ENCODE results near the gene NR1D1.

NR1D1 gene

DNA sequence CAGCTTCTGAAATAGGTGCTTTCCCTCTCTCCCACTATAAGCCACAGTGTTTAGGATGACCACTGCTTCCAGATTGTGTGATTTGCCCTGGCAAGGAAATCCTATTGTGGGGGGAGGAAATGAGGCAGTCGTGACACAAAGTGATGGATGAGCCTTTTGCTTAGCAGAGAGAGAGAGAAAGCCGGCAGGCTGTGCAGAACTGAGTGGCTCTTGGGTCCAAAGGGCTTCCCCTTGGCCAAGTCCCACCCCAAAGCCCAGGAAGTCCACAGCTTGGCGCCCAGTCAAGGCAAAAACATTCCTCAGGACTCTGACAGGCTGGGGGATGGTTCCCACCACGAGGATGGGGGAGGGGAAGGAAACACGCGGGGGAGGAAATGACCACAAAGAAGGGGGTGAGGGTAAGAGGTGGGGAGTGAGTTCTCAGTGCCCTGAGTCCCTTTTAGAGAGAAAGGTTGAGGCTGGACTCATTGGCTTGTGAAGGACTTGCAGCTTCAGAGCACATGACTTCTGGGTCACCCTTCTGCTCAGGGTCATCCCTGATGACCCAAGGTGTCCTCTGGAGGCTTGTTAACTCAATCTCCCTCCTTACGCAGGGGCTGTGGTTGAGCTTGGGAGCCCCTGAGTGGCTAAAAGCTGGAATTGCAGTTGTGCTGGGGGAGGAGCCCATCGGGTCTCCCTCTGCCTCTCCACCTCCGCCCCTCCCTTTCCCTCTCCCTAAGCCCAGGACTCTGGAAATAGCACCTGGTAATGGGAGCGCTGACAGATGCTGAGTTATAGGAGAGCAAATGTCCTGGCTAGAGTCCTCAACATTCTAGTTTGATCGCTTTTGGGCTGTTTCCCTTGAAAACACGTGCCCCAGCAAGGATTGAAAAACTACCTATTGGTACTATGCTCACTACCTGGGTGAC, 11.1 kb upstream of the NR1D1 start:
- peak in 1 of 2 donors; percentile 51 for DNase-seq (ENCODE audit: low read depth in 2 of 2)

DNA sequence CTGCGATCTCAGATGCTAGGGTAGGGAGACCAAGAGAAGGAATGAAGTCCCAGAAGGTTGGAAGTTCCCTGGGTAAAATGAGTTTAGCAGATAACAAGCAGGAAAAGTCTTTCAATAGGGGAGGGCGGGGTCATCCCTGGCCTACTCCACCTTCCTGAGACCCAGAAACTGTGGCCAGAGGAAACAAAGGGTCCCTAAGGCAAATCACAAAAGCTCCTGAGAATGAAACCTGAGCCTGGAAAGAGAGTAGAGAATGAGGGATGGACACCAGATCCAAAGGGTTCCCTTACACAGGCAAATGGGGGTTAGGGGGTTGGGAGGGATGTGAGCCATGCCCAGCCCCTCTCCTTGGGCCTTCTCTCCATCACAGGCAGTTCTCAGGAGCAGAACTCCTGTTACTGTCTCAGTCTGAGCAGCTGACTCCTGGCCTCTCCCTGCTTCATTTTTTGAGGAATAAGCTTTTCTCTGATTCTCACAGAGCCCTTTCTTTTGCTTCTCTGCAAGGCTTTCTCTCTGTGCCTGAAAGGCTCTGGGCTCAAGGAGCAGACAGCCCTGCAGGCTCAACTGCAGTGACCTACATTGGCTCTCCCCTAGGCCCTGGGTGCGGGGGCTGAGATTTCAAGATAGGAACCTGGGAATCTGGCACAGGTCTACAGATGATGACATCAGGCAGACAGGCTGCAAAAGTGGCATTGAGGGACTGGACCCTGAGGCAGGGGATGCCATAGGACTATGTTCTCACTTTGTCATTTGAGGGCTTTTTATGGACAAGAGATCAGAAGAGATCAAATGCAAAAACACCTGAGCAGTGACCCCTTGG, 9.8 kb upstream of the NR1D1 start:
- DNase-seq (ENCODE audit: low read depth in 2 of 2) = no peak

DNA sequence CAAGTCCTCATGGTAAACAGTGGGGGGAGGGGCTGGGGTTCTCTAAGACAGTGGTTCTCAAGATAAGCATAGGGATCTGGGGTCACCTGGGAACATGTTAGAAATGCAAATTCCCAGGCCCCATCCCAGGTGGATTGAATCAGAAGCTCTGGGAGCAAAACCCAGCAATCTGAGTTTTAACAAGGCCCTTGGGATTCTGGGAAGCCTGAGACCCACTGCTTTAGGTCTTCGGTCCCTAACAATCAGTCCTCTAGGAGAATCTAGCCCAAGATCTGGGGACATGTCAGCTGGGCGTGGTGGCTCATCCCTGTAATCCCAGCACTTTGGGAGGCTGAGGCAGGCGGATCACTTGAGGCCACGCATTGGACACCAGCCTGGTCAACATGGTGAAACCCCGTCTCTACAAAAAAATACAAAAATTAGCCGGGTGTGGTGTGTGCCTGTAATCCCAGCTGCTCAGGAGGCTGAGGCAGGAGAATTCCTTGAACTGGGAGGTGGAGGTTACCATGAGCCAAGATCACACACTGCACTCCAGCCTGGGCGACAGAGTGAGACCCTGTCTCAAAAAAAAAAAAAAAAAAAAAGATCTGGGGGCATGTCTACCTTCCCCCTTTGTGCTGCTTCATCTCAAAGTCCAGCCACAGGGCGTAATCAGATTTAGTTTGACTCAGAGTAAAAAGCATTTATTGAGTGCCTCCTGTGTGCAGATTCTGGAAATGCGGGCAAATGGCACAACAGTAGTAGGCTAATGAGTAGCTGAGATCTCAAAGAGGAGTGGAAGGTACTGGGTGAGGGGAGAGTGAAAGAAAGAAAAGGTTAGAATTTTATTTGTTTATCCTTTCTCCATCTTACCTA, 8.8 kb upstream of the NR1D1 start:
- no peak for DNase-seq (ENCODE audit: low read depth in 2 of 2)

DNA sequence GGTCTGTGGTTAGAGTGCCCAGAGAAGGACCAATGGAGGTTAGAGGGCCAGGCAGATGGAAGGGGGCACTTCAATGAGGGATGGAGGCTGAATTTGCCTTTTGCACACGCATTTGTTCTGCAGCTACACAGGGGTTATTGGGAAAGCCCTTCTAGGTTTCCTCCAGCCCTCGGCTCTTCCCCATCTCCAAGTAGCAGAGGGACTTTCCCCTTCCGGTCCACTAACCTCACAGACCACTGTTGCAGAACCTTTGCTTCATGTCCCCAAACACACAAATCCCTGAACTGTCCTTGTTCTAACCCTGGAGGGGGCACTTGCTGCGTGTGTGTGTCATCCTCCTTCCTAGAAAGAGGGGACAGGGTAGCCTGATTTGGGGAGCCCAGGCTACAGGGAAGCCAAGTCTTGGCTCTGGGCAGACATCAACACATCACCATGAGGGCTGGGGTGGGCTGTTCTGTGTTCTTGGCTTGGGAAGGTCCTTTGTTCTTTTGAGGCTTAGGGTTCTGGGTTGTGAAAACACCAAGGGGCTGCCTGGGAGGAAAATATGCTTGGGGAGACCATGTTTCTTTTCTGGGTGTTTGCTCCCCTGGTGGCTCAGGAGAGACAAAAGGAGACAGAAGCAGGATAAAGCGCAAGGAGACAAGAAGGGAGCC, 7.3 kb upstream of the NR1D1 start:
- no peak for DNase-seq (ENCODE audit: low read depth in 2 of 2)

DNA sequence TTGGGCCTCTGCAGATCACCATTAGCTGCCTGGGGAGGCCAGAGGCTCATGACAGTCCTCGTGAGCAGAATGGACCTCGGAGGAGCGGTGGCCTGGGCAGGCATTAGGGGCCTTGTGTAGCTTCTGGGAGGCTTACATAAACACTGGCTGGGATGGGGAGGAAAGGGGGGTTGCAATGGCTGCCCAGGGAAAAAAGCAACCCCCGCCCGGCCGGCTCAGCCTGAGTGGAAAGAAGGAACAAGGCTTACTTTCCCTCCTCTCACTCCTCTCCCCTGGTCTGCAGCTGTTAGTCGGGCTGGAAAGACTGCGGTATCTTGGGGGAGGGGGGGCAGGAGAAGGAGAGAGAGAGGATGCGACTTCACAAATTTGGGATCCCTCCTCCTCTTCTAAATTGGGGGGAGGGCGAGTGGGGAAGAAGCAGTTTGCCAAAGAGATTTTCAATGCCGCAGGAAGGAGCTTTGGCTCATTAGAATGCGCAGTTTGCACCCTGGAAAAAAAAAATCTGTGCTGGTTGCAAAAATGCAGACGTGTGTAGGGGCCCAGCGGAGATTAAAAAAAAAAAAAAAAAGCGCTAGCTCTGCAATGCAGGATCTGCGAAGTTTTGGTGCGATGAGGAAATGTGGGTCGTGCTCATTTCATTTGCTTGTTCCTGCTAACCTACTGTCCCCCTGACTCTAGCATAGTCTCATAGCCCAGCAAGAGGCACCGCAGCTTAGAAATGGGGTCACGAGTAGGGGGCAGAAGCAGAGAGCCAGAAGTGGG, 6.6 kb upstream of the NR1D1 start:
- DNase-seq (ENCODE audit: low read depth in 2 of 2) = no peak

DNA sequence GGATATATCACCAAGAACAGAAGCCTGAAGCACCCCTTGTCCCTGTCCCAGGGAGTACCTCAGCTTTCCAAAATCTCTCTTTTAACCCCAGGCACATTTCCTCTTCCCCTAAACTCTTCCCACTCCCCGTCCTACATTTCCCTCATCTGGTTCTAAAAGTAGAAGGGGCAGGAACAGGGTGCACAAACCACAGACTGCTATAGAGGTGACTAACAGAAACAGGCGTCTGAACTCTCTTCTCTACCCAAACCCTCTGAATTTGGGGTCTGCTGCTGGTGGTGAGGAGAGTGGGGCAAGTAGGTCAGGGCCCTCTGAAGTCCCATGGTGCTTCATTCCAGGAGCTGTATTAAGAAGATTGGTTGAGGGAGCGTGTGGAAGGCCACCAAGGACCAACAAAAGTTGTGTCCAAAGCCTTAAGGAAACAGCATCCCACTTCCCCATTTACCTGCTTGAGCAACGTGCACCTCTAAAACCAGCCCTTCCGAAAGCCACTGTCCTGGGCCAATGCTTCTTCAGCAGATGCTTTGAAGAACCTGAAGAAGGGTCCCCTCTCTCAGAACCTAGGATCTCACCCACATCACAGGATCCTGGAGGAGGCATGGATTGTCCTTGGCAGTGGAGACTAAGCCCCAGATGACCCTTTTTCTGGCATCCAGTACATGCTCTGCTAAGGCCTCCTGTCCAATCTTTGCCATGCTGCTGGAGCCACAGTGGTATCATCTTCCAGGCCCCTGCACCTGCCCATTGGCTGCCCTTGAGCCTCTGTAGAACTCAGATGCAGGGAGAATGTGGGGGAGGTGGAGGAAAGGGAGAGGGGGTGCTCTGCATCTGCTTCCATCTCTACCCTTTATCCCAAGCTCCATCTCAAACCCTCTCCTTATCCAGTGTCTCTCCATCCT, 5.7 kb upstream of the NR1D1 start:
- no peak for DNase-seq (ENCODE audit: low read depth in 2 of 2)

DNA sequence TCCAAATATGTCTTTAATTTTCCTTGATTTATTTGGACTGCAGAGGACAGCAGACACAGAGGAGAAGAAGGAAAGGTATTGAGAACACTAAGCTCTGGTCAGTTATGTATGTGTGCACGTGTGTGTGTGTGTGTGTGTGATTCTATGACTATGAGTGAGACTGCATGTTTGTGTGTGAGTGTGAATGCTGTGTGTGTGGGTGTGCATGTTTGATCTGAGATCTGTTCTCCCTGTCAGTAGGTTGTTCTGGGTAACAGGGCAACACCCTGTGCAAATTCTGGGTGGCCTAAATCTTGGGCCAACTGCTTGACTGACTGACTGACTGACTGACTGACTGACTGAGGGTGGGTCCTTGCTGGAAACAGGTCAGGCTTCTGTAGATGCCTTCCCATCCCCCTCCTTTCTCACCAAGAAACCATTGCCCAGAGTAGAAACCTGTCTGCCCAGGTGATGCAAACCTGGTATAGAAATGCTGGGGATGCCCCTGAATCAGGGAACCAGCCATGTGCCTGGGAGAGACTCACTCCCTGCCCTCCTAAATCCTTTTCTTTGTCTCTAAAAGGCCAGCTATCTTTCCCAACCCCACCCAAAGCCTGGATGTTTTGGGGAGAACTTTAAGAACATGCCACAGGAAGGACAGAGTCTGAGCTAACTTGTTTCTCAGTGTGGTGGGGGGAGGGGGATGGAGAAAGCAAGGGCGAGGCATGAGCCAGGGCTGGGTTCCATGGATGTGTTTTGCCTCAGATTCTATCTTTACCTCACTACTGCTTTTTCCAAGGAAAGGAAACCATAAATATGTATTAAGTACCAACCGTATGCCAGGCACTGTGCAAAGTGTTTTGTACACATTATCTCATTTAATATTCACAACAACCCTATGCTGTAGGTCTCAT, 4.5 kb upstream of the NR1D1 start:
- no peak for DNase-seq (ENCODE audit: low read depth in 2 of 2)

DNA sequence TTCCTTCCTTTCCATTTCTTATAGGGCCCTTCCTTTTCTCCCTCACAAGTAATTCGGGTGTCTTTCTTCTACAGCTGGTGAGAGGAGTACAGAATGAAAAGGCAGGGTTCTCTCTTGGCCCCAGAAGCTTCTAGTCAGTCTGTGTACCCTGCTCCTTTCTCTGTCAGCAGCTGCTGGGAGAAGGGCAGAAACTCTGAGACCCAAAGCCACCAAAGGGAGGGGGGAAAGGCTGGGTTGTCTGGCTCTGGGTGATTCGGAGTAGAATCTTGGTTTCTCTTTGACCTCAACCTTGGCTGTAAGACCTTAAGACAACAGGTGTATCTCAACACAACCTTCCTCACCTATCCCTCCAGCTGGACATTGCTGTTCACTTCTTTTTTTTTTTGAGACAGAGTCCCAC, 3.3 kb upstream of the NR1D1 start:
- DNase-seq (ENCODE audit: low read depth in 2 of 2) = no peak

DNA sequence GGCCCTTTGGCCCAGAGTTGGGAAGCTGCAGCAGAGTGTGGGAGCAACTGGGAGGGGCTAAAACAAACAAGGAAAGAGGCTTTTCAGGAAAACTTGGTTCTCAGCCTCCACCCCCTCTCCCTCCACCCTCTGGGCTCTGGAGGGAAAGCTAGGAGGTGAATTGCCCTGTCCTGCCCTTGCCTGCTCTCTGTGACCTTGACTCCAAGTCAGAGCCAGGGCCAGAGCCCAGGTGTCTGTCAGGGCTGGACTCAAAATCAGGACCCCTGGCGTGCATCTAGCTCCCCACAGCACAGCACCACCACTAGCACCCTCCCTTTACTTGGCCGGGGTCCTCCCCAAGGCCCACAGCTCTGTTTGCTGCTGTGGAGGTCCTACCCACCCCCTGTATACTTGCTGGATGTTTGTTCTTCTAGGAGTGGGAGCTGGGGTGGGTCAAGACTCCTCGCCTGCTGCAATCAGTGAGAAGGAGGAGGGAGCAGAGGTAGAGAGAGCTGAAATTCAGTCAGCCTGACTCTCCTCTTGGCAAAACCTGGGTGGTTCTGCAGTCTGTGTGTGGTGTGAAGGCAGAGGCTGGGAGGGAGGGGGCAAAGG, 2.8 kb upstream of the NR1D1 start:
- DNase-seq (ENCODE audit: low read depth in 2 of 2) = no peak

DNA sequence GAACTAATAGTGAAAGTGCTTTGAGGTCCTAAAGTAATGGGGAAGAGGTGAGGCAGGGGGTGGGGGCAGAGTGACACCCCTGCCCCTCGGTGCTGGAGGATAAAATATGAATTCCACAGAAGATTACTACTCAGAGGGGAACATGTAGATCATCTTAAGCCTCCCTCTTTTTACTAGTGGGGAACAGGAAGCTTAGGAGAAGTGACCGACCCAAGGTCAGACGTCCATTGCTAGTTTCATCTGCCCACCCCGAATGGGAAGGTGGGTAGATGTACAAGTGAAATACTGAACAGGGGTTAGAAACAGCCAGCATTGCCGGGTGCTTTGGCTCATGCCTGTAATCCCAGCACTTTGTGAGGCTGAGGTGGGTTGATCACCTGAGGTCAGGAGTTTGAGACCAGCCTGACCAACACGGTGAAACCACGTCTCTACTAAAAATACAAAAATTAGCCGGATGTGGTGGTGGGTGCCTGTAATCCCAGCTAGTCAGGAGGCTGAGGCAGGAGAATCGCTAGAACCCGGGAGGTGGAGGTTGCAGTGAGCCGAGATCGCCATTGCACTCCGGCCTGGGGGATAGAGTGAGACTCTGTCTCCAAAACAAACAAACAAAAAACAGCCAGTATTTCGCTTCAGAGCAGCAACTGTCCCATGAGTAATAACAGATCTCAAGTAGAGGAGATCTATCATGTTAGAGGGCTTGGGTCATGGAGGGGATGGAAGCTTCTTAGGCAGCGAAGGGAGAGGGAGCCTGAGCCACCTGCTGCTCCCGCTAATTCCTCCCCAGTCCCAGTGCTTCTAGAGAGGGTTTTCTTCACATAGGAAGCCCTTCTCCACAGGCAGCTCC, 1.2 kb upstream of the NR1D1 start:
- DNase-seq (ENCODE audit: low read depth in 2 of 2) = no peak

DNA sequence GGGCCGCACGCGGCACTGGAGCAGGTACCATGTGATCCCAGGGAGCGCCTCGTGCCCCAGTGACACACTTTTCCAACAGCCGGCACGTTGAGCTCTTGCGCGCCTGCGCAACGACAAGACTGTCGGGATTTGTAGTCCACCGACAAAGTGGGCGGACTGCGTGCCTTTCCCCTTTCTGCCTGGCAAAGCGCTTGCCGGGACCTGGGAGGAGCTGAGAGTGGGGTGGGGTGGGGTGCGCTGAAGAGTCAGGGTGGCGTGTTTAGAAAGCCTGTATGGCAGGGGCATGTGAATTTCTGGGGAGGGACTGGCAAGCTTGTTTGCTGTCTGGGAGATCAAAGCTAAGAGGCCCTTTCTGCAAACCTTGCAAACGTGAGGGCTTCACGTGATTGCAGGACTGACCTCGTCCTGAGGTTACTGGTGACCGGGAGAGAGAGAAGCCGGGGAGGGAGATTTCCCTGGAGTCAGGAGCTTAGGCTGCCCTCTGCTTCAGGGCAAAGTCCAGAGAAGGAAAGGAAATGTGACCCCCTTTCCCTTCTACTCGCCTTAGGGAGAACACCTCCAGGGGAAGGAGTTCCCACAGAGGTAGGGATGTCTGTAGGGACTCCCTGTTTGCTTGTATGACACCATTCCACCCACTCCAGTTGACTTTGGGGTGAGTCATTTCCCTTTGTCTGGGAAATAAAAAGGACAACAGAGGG, 429 bp upstream of the NR1D1 start:
- peak; percentile 80 to 85 for DNase-seq (ENCODE audit: low read depth in 2 of 2)

DNA sequence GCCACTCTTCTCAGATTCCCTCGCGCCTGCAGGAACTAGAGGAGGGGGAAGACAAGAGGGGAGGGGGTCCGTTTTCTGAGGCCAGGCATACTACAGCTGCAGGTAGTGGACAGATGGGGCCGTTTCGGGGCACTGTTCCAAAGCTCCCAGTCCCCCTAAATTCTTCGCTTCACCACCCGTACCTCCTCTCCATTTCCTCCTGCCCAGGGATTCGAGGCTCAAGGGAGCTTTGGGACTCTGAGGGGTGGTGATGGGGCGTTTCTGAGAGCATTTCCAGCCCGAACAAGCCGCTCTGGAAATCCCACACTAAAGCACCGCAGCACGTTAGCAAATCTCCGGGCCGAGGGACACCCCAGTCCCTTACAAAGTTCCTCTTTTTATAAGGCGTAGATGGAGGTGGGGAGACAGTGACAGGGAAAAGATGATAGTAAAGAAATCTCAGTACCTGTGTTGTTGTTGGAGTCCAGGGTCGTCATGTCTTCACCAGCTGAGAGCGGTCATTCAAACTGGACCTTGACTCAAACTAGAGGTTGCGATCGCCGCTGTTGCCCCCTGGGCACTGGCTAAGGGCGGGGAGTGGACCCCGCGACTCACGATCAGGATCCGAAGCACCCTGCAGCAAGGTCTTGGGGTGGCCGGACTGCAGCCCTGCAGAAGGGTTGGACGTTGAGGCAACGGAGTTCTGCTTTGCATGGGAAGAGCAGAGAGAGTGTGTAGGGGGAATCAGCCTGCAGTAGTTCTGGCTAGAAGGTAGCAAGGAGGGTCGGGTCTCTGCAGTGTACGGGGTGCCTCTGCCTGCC, 570 bp downstream of the NR1D1 start:
- no peak for DNase-seq (ENCODE audit: low read depth in 2 of 2)

DNA sequence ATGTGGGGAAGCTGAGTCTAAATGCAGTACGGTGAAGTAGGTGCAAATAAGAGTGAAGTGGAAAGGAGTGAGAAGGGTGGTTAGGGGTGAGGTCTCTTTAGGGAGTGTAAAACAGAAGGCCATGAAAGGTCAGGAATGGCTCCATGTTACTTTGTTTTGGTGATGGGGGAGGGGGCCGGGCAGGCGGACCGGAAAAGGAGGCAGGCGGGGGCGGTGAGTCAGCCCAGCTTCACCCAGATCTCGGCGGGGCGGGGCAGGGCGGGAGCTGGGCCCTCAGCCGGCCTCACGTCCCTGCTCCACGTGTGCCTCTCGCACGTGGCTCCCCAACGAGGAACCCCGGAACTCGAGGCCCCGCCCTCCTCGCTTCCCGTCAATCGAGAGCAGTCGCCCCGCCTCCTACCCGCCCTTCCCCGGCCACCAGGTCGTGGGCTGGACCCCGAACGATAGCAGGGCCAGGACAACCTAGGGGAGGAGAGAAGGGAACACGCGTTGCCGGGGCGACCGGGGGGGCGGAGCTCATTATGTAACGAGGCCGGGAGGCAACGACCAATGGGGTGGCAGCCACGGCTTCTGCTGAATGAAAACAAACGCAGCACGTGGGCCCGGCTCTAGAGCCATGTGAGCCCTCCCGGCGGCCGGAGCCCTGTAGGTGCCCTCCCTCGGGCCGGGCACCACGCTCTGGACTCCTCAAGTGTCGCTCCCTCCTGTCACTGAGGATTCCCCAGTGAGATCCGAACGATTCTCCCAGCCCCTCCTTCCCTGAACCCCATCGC, 1.4 kb downstream of the NR1D1 start:
- DNase-seq (ENCODE audit: low read depth in 2 of 2) = peak; percentile 98 to 99

DNA sequence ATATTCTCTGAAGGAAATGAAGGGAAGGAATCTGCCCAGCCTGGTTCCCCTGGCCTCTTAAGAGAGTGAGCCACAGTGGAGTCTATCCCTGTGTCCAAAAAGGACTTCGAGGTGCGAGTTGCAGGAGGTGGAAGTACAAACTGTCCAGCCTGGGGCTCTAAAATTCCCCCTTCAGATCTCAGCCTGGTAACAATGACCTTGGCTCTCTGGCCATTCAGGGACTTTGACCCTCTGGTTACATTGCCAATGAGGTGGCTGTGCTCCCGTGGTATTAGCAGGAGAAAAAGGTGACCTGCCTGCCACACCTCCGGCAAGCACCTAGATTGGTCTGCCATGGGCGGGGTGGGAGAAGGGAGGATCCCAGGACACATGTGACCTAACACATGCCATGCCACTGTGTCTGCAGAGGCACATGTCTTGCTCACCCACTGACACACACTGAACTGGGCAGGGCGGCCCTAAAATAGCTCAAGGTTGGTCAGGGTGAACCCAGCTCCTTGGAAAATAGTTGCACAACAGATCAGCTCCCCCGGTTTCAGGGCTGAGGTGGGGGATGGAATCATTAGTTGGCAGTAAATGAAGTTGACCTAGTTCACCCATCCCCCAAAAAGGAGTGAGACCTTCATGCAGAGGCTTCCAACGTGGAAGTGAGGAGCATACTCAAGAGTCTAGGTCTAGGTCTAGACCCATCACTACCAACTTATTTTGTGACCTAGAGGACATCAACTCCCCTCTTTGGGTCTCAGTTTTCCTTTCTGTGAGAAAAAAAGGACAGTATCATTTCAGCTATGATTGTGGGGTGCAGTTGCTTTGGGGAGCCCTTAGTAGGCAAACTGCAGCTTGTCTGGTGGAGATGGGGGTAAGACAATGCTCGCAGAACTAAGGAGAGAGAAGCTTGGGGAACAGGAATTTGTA, 2.2 kb downstream of the NR1D1 start:
- no peak for DNase-seq (ENCODE audit: low read depth in 2 of 2)
